HG02981 (cell line): Measurements from ENCODE around the gene TREM1.

Experiments used
- ATAC-seq: cut with Tn5 transposase; IDR thresholded peaks from one replicate; pipeline ENCODE4 v1.9.1; 2021; ENCODE audit warnings: mild to moderate bottlenecking, moderate library complexity; ENCODE audit not compliant: unreplicated experiment

Gene TREM1

GRCh38 chr6:41226752-41227151 lies 59.7 kb downstream of the TREM1 start:
- no peak for ATAC-seq

GRCh38 chr6:41224800-41225199 lies 61.7 kb downstream of the TREM1 start:
- ATAC-seq: no peak
